Measurements from ENCODE around the gene PCID2. TPM values are rescaled to one million over a fixed set of nuclear protein-coding genes. Genes with fewer than 3 reads are reported as not detected.
A peak's percentile ranks its signal among the peaks of the same experiment; 100 is the strongest.

The PCID2 gene
- total and polyA plus RNA-seq, 2 of the 13 experiments (the other 11 are each of a cell fraction or from before 2014, with no cell fraction given): 65.0 to 111 TPM

DNA sequence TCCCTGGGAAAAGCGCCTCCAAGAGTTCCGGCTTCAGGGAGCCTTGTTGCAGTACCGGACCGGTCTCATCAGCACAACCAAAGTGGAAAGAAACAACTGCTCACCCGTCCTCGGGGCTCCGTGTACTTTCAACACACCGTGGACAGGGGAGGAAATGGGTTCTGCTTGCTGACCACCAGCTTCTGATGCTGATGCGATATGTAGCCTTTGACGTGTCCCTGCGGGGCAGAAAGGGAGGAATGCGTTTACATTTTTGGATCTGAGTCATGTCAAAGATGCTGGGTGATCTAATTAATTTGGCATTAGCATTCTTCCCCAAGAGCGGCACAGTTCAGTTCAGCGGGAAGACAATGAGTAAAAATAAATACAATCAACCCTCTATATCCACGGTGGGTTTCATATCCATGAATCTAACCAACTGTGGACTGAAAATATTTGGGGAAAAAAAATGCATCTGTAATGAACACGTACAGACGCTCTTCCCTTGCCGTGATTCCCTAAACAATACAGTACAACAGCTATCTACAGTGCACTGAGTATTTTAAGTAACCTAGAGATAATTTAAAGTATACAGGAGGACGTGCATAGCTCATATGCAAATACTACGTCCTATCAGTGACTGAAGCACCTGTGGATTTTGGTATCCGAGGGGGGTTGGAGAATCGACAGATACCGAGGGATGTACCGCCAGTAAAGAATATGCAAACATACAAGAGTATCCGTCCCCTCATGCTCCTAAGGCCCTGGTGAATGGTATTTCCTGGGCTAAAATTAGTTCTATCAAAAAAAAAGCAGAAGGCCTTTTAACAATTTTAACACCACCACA lies 30.2 kb downstream of the PCID2 start:
- Histone ChIP-seq H3K36me3 (replicated peaks in 1 of 2; ENCODE audit: control insufficient read depth in 1 of 2, insufficient read depth in 2 of 2, low read length in 2 of 2) (peaks cover 28 to 79% of the 10 kb centered on the region in 2 experiments), H3K9me3 (ENCODE audit: low read length) (no peaks in the 10 kb centered on the region), H3K27me3 (ENCODE audit: control insufficient read depth in 1 of 2, insufficient read depth in 2 of 2, low read length in 2 of 2) (no peaks in the 10 kb centered on the region), H2AFZ (ENCODE audit: low read length) (no peak overlapping the region), H3K4me3 (replicated peaks in 1 of 3; ENCODE audit: insufficient read depth in 1 of 3, low read depth in 2 of 3, low read length in 3 of 3) (no peak overlapping the region), H3K27ac (ENCODE audit: extremely low read length, insufficient read depth, low read length) (no peak overlapping the region), H3K79me2 (ENCODE audit: insufficient read depth, low read length) (no peaks in the 10 kb centered on the region), H3K9ac (ENCODE audit: insufficient read depth, low read depth, low read length) (no peak overlapping the region), H3K4me2 (ENCODE audit: low read depth, low read length) (no peak overlapping the region), H3K4me1 (ENCODE audit: insufficient read depth, low read length) (peaks cover 10% of the 10 kb centered on the region), H4K20me1 (ENCODE audit: insufficient read depth, low read length) (no peaks in the 10 kb centered on the region)
- no TSS peak for BruUV-seq (replicated peaks)
- DNase-seq (ENCODE audit: low spot score): no peak
- intact Hi-C loops (cut with micrococcal nuclease; ENCODE audit: unreplicated experiment) (no loop called here), in situ Hi-C loops (cut with HindIII; ENCODE audit: extremely low pct_ligation_motif_present, low pct_unique_long_range_greater_than_20kb) (no loop called here)
- WGBS (ENCODE audit: low lambda C conversion rate): 97% methylated on average over 25 of the region's 25 CpGs
- TF ChIP-seq ZNF337 (CRISPR knock-in tag; IDR thresholded peaks at IDR 0.05; ENCODE audit: borderline replicate concordance, low read depth) (no peak), RBM22 (optimal IDR thresholded peaks at IDR 0.05; ENCODE audit: low read length) (peak; percentile 35), SAFB2 (CRISPR knock-in tag; IDR thresholded peaks at IDR 0.05; ENCODE audit: borderline replicate concordance, low read depth) (no peak), ZSCAN22 (CRISPR knock-in tag; IDR thresholded peaks at IDR 0.05) (no peak)
- TF ChIP-seq, protein P1, sequence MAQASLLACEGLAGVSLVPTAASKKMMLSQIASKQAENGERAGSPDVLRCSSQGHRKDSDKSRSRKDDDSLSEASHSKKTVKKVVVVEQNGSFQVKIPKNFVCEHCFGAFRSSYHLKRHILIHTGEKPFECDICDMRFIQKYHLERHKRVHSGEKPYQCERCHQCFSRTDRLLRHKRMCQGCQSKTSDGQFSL (CRISPR knock-in tag; IDR thresholded peaks at IDR 0.05): no peak
- POLR2A ChIA-PET: no interaction called here
- CTCF ChIA-PET (ENCODE audit: low intra/inter-chr PET ratio, low total read pairs): no interaction called here
- no peak for FAIRE-seq
- no peak for ATAC-seq

DNA sequence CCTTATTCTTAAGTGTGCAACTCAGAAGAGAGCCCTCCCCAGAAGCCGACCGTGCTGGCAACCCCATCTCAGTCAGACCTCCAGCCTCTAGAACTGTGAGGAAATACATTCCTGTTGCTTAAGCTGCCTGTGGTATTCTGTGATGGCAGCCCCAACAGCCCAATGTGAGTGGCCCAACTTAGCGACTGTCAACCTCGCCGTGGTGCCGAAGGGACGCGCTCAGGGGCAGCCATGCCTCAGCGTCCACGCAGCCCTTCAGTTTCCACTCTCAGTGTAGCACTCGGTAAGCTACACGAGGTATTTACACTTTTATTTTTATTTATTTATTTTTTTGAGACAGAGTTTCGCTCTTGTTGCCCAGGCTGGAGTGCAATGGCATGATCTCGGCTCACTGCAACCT lies 31.6 kb downstream of the PCID2 start:
- Histone ChIP-seq H2AFZ (ENCODE audit: low read length) (no peak overlapping the region), H3K79me2 (ENCODE audit: insufficient read depth, low read length) (no peaks in the 10 kb centered on the region), H4K20me1 (ENCODE audit: insufficient read depth, low read length) (no peaks in the 10 kb centered on the region), H3K9ac (ENCODE audit: insufficient read depth, low read depth, low read length) (no peak overlapping the region), H3K4me3 (replicated peaks in 1 of 3; ENCODE audit: insufficient read depth in 1 of 3, low read depth in 2 of 3, low read length in 3 of 3) (no peak overlapping the region), H3K4me2 (ENCODE audit: low read depth, low read length) (no peak overlapping the region), H3K9me3 (ENCODE audit: low read length) (no peaks in the 10 kb centered on the region), H3K27ac (ENCODE audit: extremely low read length, insufficient read depth, low read length) (no peak overlapping the region), H3K27me3 (ENCODE audit: control insufficient read depth in 1 of 2, insufficient read depth in 2 of 2, low read length in 2 of 2) (no peaks in the 10 kb centered on the region), H3K36me3 (replicated peaks in 1 of 2; ENCODE audit: control insufficient read depth in 1 of 2, insufficient read depth in 2 of 2, low read length in 2 of 2) (peaks cover 23 to 76% of the 10 kb centered on the region in 2 experiments), H3K4me1 (ENCODE audit: insufficient read depth, low read length) (peaks cover 7% of the 10 kb centered on the region; the same call in 1 of the 2 replicates)
- 95% methylated on average over 14 of the region's 14 CpGs for WGBS (ENCODE audit: low lambda C conversion rate)
- no peak for ATAC-seq
- no peak for TF ChIP-seq ZNF3 (CRISPR knock-in tag; IDR thresholded peaks at IDR 0.05)
- peak; percentile 6 for TF ChIP-seq AGO2 (optimal IDR thresholded peaks at IDR 0.05; ENCODE audit: low read depth, low read length)
- no peak for TF ChIP-seq MED13 (CRISPR knock-in tag; IDR thresholded peaks at IDR 0.05)
- no peak for TF ChIP-seq ZNF652 (CRISPR knock-in tag; IDR thresholded peaks at IDR 0.05; ENCODE audit: borderline replicate concordance, low read depth)
- no peak for TF ChIP-seq BORCS8-MEF2B (CRISPR knock-in tag; IDR thresholded peaks at IDR 0.05)
- TF ChIP-seq ZNF883 (CRISPR knock-in tag; IDR thresholded peaks at IDR 0.05; ENCODE audit: not compliant biosample characterization): no peak
- ChIA-PET CTCF (ENCODE audit: low intra/inter-chr PET ratio, low total read pairs) (no interaction called here), POLR2A (no interaction called here)
- no peak for FAIRE-seq
- intact Hi-C loops (cut with micrococcal nuclease; ENCODE audit: unreplicated experiment): no loop called here
- in situ Hi-C loops (cut with HindIII; ENCODE audit: extremely low pct_ligation_motif_present, low pct_unique_long_range_greater_than_20kb): no loop called here
- BruUV-seq (replicated peaks): no TSS peak
- no peak for DNase-seq (ENCODE audit: low spot score)

Measured in HepG2 (cell line).